IMR-90 (cell line): ENCODE results near the gene TCFL5.

Experiments
- CEBPB ChIP-seq: IDR thresholded peaks from 2 replicates; pipeline ENCODE4 v1.6.1; 2012; ENCODE audit warnings: low read depth, low read length, improper control_type of control experiment
- RCOR1 ChIP-seq: IDR thresholded peaks from 2 replicates; pipeline ENCODE4 v1.6.1; 2012; ENCODE audit warnings: mild to moderate bottlenecking, low read length, improper control_type of control experiment; ENCODE audit not compliant: insufficient replicate concordance
- TF ChIP-seq, protein P1 (sequence below): conservative IDR thresholded peaks from 2 replicates; pipeline ENCODE4 v1.5.1; 2012; ENCODE audit warnings: mild to moderate bottlenecking, low read depth, low read length, improper control_type of control experiment

DNA sequence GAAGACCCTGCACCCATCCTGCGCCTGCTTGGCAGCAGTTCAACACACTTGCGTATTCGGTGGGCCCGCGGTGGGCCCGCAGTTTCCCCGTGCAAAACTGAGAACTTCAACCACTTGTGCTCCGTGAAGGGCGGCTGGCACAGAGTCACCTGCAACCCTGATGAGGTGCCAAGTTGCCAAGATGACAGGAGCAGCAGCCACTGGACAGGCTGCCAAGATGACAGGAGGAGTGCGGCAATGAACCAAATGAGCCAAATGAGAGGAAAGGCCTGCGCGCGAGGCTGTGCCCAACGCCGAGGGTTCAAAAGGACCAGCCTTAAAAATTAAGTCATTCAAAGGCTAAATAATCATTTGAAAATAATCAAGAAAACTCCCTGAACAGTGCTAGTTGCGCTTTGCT, 44.6 kb upstream of the TCFL5 start:
- TF ChIP-seq RCOR1 (no peak), CEBPB (no peak)
- TF ChIP-seq, protein P1, sequence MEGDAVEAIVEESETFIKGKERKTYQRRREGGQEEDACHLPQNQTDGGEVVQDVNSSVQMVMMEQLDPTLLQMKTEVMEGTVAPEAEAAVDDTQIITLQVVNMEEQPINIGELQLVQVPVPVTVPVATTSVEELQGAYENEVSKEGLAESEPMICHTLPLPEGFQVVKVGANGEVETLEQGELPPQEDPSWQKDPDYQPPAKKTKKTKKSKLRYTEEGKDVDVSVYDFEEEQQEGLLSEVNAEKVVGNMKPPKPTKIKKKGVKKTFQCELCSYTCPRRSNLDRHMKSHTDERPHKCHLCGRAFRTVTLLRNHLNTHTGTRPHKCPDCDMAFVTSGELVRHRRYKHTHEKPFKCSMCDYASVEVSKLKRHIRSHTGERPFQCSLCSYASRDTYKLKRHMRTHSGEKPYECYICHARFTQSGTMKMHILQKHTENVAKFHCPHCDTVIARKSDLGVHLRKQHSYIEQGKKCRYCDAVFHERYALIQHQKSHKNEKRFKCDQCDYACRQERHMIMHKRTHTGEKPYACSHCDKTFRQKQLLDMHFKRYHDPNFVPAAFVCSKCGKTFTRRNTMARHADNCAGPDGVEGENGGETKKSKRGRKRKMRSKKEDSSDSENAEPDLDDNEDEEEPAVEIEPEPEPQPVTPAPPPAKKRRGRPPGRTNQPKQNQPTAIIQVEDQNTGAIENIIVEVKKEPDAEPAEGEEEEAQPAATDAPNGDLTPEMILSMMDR, result no peak
